GM12864 (cell line): ENCODE data around the gene NSUN3.
"Not testable (repeated sequence)": the region's sequence is repeated elsewhere in the genome, so short reads cannot be mapped to it uniquely, and the experiment has no call there.

Experiments
- DNase-seq: peaks from one replicate; pipeline ENCODE4 v3.0.0-alpha.2; 2011; ENCODE audit warnings: low read depth
- H3K4me3 ChIP-seq: 2 replicates; pipeline ENCODE4 v1.5.1; 2011; ENCODE audit warnings: mild to moderate bottlenecking, low read depth, low read length, control low read depth
- TF ChIP-seq, protein P1 (sequence below): IDR thresholded peaks from 2 replicates; pipeline ENCODE4 v1.5.1; 2011; ENCODE audit warnings: low read depth, mild to moderate bottlenecking, moderate library complexity, low read length, control low read depth, inconsistent platforms; ENCODE audit errors: missing control alignments

The NSUN3 gene

DNA sequence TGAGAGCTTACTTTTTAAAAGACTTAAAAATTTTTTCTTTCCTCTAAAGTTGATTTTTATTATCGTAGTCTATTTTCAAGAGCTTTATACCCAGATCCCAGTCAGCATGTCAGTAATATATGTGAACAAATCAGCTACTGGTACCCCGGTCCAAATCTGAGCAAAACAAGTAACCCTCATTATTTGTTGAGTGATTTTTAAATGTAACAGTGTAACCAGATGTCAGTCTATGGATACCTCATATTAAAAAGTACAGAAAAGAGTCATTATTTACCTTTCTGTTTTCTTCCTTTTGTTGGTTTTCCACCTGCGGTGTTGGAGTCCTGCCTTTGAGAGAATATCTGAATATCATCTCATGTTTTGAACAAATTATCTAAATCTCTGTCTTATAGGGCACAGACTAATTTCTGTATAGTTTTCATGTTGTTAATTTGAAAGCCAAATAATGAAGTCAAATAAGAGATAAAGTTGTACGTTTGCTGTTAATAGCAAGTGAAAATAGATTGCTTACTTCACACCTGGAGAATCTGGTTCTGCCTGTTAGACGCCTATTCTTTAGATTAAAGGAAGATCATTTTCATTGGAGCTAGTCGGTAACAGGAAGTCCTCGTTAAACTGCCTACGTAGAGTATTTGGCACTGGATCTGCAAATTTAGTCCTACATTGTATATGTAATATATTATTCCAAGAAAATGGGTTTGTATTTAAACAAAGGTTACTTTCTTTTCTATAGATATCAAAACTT lies 34.6 kb upstream of the NSUN3 start, which contains the start of gene STX19:
Gene STX19, minus strand, starts transcription at position 505 of the 745 bp plus-strand sequence. CDS start 13,328 bp downstream, outside the sequence.
- DNase-seq, result no peak
- TF ChIP-seq, protein P1, sequence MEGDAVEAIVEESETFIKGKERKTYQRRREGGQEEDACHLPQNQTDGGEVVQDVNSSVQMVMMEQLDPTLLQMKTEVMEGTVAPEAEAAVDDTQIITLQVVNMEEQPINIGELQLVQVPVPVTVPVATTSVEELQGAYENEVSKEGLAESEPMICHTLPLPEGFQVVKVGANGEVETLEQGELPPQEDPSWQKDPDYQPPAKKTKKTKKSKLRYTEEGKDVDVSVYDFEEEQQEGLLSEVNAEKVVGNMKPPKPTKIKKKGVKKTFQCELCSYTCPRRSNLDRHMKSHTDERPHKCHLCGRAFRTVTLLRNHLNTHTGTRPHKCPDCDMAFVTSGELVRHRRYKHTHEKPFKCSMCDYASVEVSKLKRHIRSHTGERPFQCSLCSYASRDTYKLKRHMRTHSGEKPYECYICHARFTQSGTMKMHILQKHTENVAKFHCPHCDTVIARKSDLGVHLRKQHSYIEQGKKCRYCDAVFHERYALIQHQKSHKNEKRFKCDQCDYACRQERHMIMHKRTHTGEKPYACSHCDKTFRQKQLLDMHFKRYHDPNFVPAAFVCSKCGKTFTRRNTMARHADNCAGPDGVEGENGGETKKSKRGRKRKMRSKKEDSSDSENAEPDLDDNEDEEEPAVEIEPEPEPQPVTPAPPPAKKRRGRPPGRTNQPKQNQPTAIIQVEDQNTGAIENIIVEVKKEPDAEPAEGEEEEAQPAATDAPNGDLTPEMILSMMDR, result no peak
- no peak within 1 kb of the TSS for H3K4me3 ChIP-seq

DNA sequence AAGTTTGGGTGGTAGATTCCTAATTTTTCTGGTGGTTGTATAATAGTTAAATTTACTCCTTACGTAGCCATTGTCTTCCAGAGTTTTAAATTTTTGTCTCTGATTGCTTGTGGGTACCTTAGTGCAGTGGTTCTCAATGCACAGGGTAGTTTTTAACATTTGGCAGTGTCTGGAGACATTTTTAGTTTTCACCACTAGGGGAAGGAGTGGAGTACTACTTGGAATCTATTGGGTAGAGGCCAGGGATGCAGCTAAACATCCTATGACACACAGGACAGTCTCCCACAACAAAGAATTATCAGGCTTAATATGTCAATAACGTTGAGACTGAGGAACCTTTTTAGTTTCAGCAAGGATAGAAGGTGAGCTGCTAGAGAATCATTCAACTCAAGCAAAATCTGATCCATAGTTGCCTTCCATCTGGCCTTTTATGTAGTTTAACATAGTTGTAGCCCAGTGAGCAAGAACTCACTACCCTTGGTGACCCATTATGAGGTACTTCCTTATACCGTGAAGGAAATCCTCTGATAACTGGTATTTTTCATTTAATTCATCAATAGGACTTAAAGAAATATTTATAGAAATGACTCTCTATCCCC lies 25.9 kb upstream of the NSUN3 start:
- no peak for DNase-seq
- TF ChIP-seq, protein P1, result peak; percentile 67
- no peak overlapping the region for H3K4me3 ChIP-seq

DNA sequence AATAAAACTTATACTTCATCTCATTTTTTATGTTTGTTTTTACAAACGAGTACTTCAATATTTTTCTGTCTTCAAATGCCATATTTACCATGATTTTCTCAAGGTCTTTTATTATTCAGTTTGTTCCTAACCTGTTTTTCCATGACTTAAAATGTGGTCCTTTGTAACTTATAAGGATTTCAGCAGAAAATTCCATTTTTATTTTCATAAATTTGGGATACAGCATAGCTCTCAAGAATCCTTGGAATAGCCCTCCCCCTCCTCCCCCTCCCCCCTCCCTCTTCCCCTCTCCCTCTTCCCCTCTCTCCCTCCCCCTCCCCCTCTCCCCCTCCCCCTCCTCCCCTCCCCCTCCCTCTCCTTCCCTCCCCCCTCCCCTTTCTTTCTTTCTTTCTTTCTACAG lies 19.6 kb upstream of the NSUN3 start:
- no peak overlapping the region for H3K4me3 ChIP-seq
- DNase-seq, result no peak
- TF ChIP-seq, protein P1, result no peak

DNA sequence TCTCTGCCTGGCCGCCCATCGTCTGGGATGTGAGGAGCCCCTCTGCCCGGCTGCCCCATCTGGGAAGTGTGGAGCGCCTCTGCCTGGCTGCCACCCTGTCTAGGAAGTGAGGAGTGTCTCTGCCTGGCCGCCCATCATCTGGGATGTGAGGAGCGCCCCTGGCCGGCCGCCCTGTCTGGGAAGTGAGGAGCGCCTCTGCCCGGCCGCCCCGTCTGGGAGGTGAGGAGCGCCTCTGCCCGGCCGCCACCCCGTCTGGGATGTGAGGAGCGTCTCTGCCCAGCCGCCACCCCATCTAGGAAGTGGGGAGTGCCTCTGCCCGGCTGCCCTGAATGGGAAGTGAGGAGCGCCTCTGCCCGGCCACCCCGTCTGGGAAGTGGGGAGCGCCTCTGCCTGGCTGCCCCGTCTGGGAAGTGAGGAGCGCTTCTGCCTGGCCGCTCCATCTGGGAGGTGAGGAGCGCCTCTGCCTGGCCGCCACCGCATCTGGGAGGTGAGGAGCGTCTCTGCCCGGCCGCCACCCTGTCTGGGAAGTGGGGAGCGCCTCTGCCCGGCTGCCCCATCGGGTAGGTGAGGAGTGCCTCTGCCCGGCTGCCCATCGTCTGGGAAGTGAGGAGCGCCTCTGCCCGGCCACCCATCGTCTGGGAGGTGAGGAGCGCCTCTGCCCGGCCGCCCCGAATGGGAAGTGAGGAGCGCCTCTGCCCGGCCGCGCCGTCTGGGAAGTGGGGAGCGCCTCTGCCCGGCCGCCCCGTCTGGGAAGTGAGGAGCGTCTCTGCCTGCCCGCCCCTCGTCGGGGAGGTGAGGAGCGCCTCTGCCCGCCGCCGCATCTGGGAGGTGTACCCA lies 18.5 kb upstream of the NSUN3 start:
- not testable (repeated sequence) for DNase-seq, H3K4me3 ChIP-seq

DNA sequence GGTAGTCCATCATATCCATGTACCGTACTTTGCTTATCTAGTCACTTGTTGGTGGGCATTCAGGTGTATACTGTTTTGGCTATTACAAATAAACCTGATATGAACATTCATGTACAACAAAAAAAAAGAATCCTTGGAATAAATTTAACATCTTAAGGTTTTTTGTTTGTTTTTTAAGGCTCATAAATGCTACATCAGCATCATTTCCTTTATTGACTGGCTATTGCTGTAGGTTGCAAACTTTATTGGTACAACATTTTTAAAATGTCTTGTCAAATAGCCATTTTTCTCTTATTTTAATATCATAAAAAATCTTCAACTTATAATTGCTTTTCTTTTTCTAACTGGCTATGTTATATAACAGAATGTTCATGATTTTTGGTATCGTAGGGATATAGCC lies 16.3 kb upstream of the NSUN3 start:
- TF ChIP-seq, protein P1, result no peak

DNA sequence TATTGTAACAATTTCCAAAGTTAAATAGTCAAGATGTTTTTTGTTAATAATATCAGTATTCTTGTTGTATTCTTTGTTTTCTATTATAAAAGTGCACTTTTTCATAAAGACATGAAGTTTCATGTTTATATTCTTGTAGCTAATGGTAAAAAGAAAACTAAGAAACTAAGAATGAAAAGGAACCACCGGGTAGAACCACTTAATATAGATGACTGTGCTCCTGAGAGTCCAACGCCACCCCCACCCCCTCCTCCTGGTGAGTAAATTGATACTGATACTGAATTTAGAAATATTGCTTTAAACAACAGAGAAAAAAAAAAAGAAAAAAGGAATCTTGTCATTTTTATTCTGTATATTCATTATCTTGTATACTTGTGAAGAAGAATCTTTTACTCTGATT lies 13.6 kb upstream of the NSUN3 start:
- no peak for DNase-seq
- H3K4me3 ChIP-seq, result no peak overlapping the region
- TF ChIP-seq, protein P1, result no peak

More for the DNA sequence above, 16.3 kb upstream of the NSUN3 start:
- no peak for DNase-seq
- H3K4me3 ChIP-seq, result no peak overlapping the region

DNA sequence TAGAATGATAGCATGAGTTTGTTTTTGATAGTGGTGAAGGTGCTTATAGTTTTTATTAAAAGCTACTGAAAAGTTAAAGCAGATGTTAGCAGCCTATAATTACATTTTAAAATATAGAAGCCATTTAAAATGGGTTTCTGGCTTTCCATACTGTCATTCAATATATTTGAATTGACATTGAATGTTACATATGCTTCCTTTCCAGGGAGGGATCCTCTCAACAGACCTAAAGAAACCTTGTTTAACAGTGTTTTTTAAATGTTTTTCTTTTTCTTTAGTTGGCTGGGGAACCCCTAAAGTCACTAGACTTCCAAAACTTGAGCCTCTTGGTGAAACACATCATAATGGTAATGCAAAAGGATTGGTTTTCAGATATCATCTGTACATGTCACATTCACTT lies 12.3 kb upstream of the NSUN3 start:
- TF ChIP-seq, protein P1, result no peak
- H3K4me3 ChIP-seq, result no peak overlapping the region
- DNase-seq, result no peak
